Keratinocyte (primary cell): ENCODE measurements around the gene CCDC71L. TPM values are rescaled to one million over a fixed set of nuclear protein-coding genes. Genes with fewer than 3 reads are reported as not detected.
A peak's percentile ranks its signal among the peaks of the same experiment; 100 is the strongest.

ENCODE experiments used
- DNase-seq: peaks from one replicate; pipeline ENCODE4 v3.0.0-alpha.2; 2011; ENCODE audit warnings: low read depth, missing footprints, low spot score
- FAIRE-seq: peaks from 2 replicates; lab custom pipeline; 2011; peaks lifted over from hg19 to GRCh38; lab: Jason Lieb, UNC
- H2AFZ ChIP-seq: 2 replicates; pipeline ENCODE4 v1.6.0; 2012; ENCODE audit warnings: low read length, control low read depth, inconsistent platforms; ENCODE audit not compliant: control insufficient read depth
- H3K27ac ChIP-seq: 2 replicates; pipeline ENCODE4 v1.5.1; 2011; ENCODE audit warnings: low read length; ENCODE audit not compliant: control insufficient read depth, insufficient read depth
- H3K27me3 ChIP-seq: 3 replicates; pipeline ENCODE4 v1.6.0; 2011; ENCODE audit warnings: low read length; ENCODE audit not compliant: control insufficient read depth, insufficient read depth; ENCODE audit errors: extremely low read depth
- H3K36me3 ChIP-seq, 2 experiments: 2 replicates in 1 of 2; 3 replicates in 1 of 2; pipeline ENCODE4 v1.5.1; 2011; ENCODE audit warnings: low read length in 2 of 2, mild to moderate bottlenecking in 1 of 2; ENCODE audit not compliant: control insufficient read depth in 2 of 2, insufficient read depth in 2 of 2; ENCODE audit errors: extremely low read depth in 1 of 2
- H3K4me1 ChIP-seq: 3 replicates; pipeline ENCODE4 v1.5.1; 2011; ENCODE audit warnings: low read length; ENCODE audit not compliant: control insufficient read depth, insufficient read depth; ENCODE audit errors: extremely low read depth
- H3K4me2 ChIP-seq: 3 replicates; pipeline ENCODE4 v1.6.0; 2011; ENCODE audit warnings: low read depth, low read length; ENCODE audit not compliant: control insufficient read depth, insufficient read depth; ENCODE audit errors: extremely low read depth
- H3K4me3 ChIP-seq, 3 experiments: fragments of 200-600 bp in 1 of 3; sonication (generic) in 1 of 3; 2 replicates in 2 of 3; 3 replicates in 1 of 3; pipeline ENCODE4 v1.5.1; 2011 to 2016; ENCODE audit warnings: low read length in 3 of 3, mild to moderate bottlenecking in 3 of 3, control low read depth in 2 of 3, inconsistent platforms in 1 of 3, low read depth in 1 of 3, mixed read lengths in 1 of 3, mixed run types in 1 of 3, moderate library complexity in 1 of 3; ENCODE audit not compliant: control insufficient read depth in 2 of 3, insufficient read depth in 2 of 3; ENCODE audit errors: extremely low read depth in 1 of 3
- H3K79me2 ChIP-seq: 2 replicates; pipeline ENCODE4 v1.6.0; 2012; ENCODE audit warnings: low read length; ENCODE audit not compliant: control insufficient read depth, insufficient read depth
- H3K9ac ChIP-seq: 3 replicates; pipeline ENCODE4 v1.6.0; 2011; ENCODE audit warnings: low read length; ENCODE audit not compliant: control insufficient read depth, insufficient read depth; ENCODE audit errors: extremely low read depth
- H3K9me1 ChIP-seq: 3 replicates; pipeline ENCODE4 v1.6.0; 2011; ENCODE audit warnings: low read length; ENCODE audit not compliant: control insufficient read depth, insufficient read depth; ENCODE audit errors: extremely low read depth
- H3K9me3 ChIP-seq: 2 replicates; pipeline ENCODE4 v1.5.1; 2012; ENCODE audit warnings: low read depth, low read length; ENCODE audit not compliant: control insufficient read depth
- H4K20me1 ChIP-seq: 3 replicates; pipeline ENCODE4 v1.6.0; 2011; ENCODE audit warnings: low read length; ENCODE audit not compliant: control insufficient read depth, insufficient read depth; ENCODE audit errors: extremely low read depth
- EZH2 ChIP-seq: IDR thresholded peaks from one replicate; pipeline ENCODE4 v1.6.1; 2012; ENCODE audit warnings: inconsistent platforms, mild to moderate bottlenecking, low read length, moderate library complexity
- dilution Hi-C: fragments of 300-500 bp; cut with MboI; formaldehyde crosslinking; loops from one replicate; pipeline ENCODE4 v1.7.0; 2020; ENCODE audit warnings: low sequenced_read_pairs; ENCODE audit not compliant: extremely low pct_ligation_motif_present
- polyA plus RNA-seq, 5 experiments: library from polyadenylated mRNA; depleted of rRNA in 3 of 5; stranded (reverse) in 3 of 5; stranded (forward) in 1 of 5; unstranded in 1 of 5; fragments of >200 nt; gene quantifications; 1 replicate in 1 of 5; 2 replicates in 3 of 5; 3 replicates in 1 of 5; pipeline versions ENCODE4 v1.2.1 to v1.2.3, GENCODE V29; 2011 to 2012; ENCODE audit warnings: missing spikeins in 2 of 5, low read depth in 1 of 5, low replicate concordance in 1 of 5
- TF ChIP-seq, protein P1 (sequence below), 3 experiments: IDR thresholded peaks in 1 of 3; conservative IDR thresholded peaks in 1 of 3; optimal IDR thresholded peaks in 1 of 3; 2 replicates in 2 of 3; 3 replicates in 1 of 3; pipeline versions ENCODE3 to v1.5.1; 2011; ENCODE audit warnings: low read length in 3 of 3, mild to moderate bottlenecking in 3 of 3, moderate library complexity in 2 of 3, control low read depth in 1 of 3, inconsistent platforms in 1 of 3; ENCODE audit not compliant: insufficient read depth in 2 of 3; ENCODE audit errors: extremely low read depth in 1 of 3

Gene CCDC71L
- polyA plus RNA-seq, 1 donor (not counting 4 experiments of a cell fraction or from before 2014, with no cell fraction given), result 10.6 TPM

DNA sequence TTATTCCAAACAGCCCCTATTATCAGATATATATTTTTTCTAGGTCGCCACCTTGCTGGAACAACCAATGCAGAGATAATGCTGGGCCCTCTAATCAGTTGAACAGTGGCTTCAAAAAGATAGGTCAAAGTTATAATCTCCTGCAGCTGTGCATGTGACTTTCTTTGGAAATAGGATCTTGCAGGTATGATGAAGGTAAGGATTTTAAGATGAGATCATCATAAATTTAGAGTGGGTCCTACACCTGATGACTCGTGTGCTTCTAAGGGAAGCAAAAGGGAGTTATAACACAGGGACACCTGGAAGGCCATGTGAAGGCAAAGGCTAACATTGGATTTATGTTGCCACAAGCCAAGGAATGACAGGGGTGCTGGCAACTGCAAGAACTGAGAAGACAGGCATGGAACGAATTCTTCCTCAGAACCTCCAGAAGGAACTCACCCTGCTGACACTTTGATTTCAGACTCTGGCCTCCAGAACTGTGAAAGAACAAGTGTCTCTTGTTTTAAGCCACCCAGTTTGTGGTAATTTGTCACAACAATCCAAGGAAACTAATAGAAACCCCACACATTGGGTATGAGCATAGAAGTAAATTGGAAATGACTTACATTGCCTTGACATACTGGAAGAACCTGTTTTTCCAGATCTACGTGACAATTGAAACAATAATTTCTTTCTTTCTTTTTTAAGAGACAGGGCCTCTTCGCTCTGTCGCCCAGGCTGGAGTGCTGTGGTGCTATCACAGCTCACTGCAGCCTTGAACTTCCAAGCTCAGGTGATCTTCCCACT, 34.4 kb downstream of the CCDC71L start:
- no peak for DNase-seq

GRCh38 chr7:106625678-106626301, 35.2 kb downstream of the CCDC71L start:
- no peaks in the 10 kb centered on the region for H3K36me3 ChIP-seq
- H3K27ac ChIP-seq, result no peak overlapping the region
- no peaks in the 10 kb centered on the region for H4K20me1 ChIP-seq
- H3K4me1 ChIP-seq, result peaks cover 7% of the 10 kb centered on the region
- H3K9ac ChIP-seq, result no peak overlapping the region
- DNase-seq (no peak), FAIRE-seq (no peak)
- no peaks in the 10 kb centered on the region for H3K9me3 ChIP-seq
- H3K4me2 ChIP-seq, result no peak overlapping the region
- no peak overlapping the region for H3K4me3 ChIP-seq
- no peak overlapping the region for H2AFZ ChIP-seq
- H3K79me2 ChIP-seq, result no peaks in the 10 kb centered on the region
- H3K9me1 ChIP-seq, result no peaks in the 10 kb centered on the region
- dilution Hi-C loops, result no loop called here
- H3K27me3 ChIP-seq, result peaks cover 3% of the 10 kb centered on the region
- TF ChIP-seq, protein P1, sequence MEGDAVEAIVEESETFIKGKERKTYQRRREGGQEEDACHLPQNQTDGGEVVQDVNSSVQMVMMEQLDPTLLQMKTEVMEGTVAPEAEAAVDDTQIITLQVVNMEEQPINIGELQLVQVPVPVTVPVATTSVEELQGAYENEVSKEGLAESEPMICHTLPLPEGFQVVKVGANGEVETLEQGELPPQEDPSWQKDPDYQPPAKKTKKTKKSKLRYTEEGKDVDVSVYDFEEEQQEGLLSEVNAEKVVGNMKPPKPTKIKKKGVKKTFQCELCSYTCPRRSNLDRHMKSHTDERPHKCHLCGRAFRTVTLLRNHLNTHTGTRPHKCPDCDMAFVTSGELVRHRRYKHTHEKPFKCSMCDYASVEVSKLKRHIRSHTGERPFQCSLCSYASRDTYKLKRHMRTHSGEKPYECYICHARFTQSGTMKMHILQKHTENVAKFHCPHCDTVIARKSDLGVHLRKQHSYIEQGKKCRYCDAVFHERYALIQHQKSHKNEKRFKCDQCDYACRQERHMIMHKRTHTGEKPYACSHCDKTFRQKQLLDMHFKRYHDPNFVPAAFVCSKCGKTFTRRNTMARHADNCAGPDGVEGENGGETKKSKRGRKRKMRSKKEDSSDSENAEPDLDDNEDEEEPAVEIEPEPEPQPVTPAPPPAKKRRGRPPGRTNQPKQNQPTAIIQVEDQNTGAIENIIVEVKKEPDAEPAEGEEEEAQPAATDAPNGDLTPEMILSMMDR (optimal IDR thresholded peaks at IDR 0.05 in 1 of 3, IDR thresholded peaks at IDR 0.05 in 1 of 3, conservative IDR thresholded peaks at IDR 0.05 in 1 of 3; ENCODE audit: extremely low read depth in 1 of 3, insufficient read depth in 2 of 3, low read length in 3 of 3), result no peak
- no peak for TF ChIP-seq EZH2

More for the DNA sequence above, 34.4 kb downstream of the CCDC71L start:
- H3K4me1 ChIP-seq, result peaks cover 7% of the 10 kb centered on the region
- no peaks in the 10 kb centered on the region for H3K9me3 ChIP-seq
- no peaks in the 10 kb centered on the region for H3K9me1 ChIP-seq
- no peak for FAIRE-seq
- no peaks in the 10 kb centered on the region for H3K36me3 ChIP-seq
- TF ChIP-seq EZH2, result no peak
- TF ChIP-seq, protein P1 (optimal IDR thresholded peaks at IDR 0.05 in 1 of 3, IDR thresholded peaks at IDR 0.05 in 1 of 3, conservative IDR thresholded peaks at IDR 0.05 in 1 of 3; ENCODE audit: extremely low read depth in 1 of 3, insufficient read depth in 2 of 3, low read length in 3 of 3), result no peak
- H4K20me1 ChIP-seq, result no peaks in the 10 kb centered on the region
- dilution Hi-C loops, result no loop called here
- H3K27ac ChIP-seq, result no peak overlapping the region
- no peaks in the 10 kb centered on the region for H3K79me2 ChIP-seq
- no peak overlapping the region for H2AFZ ChIP-seq
- no peak overlapping the region for H3K9ac ChIP-seq
- H3K4me3 ChIP-seq, result no peak overlapping the region
- H3K4me2 ChIP-seq, result peak overlapping the region; percentile 38
- H3K27me3 ChIP-seq, result peaks cover 3% of the 10 kb centered on the region
